Frontal cortex (tissue), 4 donors: ENCODE results near the gene AFF2. TPM values are rescaled to one million over a fixed set of nuclear protein-coding genes. Genes with fewer than 3 reads are reported as not detected.

Experiments
- DNase-seq, 2 donors: peaks; one replicate each; pipeline ENCODE4 v3.0.0; 2012; ENCODE audit warnings: low spot score in 2 of 2
- FAIRE-seq: peaks from 2 replicates; lab custom pipeline; 2012; peaks lifted over from hg19 to GRCh38; lab: Jason Lieb, UNC
- total RNA-seq: library from RNA; depleted of rRNA; stranded (reverse); fragments of >200 nt; gene quantifications from one replicate; pipeline ENCODE4 v1.2.3, GENCODE V29; 2014
- donor health status: control.
- donor health status: control.
- donor health status: control.

Gene AFF2
- total RNA-seq, 1 donor from 2014 or later, result 313 TPM

GRCh38 chrX:148956352-148956751, 455.9 kb downstream of the AFF2 start:
- FAIRE-seq (no peak), DNase-seq (no peak)

GRCh38 chrX:148958901-148959300, 458.5 kb downstream of the AFF2 start:
- DNase-seq, result no peak
- no peak for FAIRE-seq

- no peak for DNase-seq
- no peak for FAIRE-seq
Observed at GRCh38 chrX:148960060-148960459, 459.6 kb downstream of the AFF2 start.

- no peak for FAIRE-seq
Observed at GRCh38 chrX:148961985-148962384, 461.6 kb downstream of the AFF2 start.

GRCh38 chrX:148976571-148977400, 476.4 kb downstream of the AFF2 start:
- DNase-seq, result no peak
- FAIRE-seq, result no peak

More at GRCh38 chrX:148961985-148962384, 461.6 kb downstream of the AFF2 start:
- no peak for DNase-seq

GRCh38 chrX:148979786-148980185, 479.4 kb downstream of the AFF2 start:
- FAIRE-seq, result no peak
- DNase-seq, result no peak

- FAIRE-seq (no peak), DNase-seq (no peak)
Observed at GRCh38 chrX:148984238-148984637, 483.8 kb downstream of the AFF2 start.

- no peak for DNase-seq
- no peak for FAIRE-seq
Observed at GRCh38 chrX:148991502-148991901, 491.1 kb downstream of the AFF2 start.

GRCh38 chrX:148995661-148996060, 495.2 kb downstream of the AFF2 start:
- FAIRE-seq (no peak), DNase-seq (no peak)

- no peak for DNase-seq
- FAIRE-seq, result no peak
Observed at GRCh38 chrX:149002320-149002719, 501.9 kb downstream of the AFF2 start.

- DNase-seq (no peak), FAIRE-seq (no peak)
Observed at GRCh38 chrX:149003863-149004660, 503.6 kb downstream of the AFF2 start.

GRCh38 chrX:149004936-149005335, 504.5 kb downstream of the AFF2 start:
- no peak for DNase-seq
- FAIRE-seq, result no peak

- no peak for DNase-seq
Observed at GRCh38 chrX:149006235-149006634, 505.8 kb downstream of the AFF2 start.

GRCh38 chrX:149007423-149007822, 507.0 kb downstream of the AFF2 start:
- DNase-seq (no peak), FAIRE-seq (no peak)

More at GRCh38 chrX:149006235-149006634, 505.8 kb downstream of the AFF2 start:
- no peak for FAIRE-seq

GRCh38 chrX:149010013-149010852, 509.8 kb downstream of the AFF2 start:
- DNase-seq, result no peak
- FAIRE-seq, result no peak

GRCh38 chrX:149010853-149011224, 510.4 kb downstream of the AFF2 start:
- no peak for FAIRE-seq
- no peak for DNase-seq

GRCh38 chrX:149013081-149013480, 512.7 kb downstream of the AFF2 start:
- FAIRE-seq (no peak), DNase-seq (no peak)

GRCh38 chrX:149021159-149021558, 520.7 kb downstream of the AFF2 start:
- FAIRE-seq, result no peak
- no peak for DNase-seq

- DNase-seq, result no peak
- no peak for FAIRE-seq
Observed at GRCh38 chrX:149022485-149022884, 522.1 kb downstream of the AFF2 start.

GRCh38 chrX:149032449-149032848, 532.0 kb downstream of the AFF2 start:
- no peak for DNase-seq
- FAIRE-seq, result no peak
